HG02642 (cell line): ENCODE data around the gene FAM83G.
A peak's percentile ranks its signal among the peaks of the same experiment; 100 is the strongest.
"Not testable (repeated sequence)": the region's sequence is repeated elsewhere in the genome, so short reads cannot be mapped to it uniquely, and the experiment has no call there.

Experiments
- ATAC-seq: cut with Tn5 transposase; IDR thresholded peaks from one replicate; pipeline ENCODE4 v1.9.1; 2021; ENCODE audit warnings: mild to moderate bottlenecking; ENCODE audit not compliant: unreplicated experiment, poor library complexity

Gene FAM83G

DNA sequence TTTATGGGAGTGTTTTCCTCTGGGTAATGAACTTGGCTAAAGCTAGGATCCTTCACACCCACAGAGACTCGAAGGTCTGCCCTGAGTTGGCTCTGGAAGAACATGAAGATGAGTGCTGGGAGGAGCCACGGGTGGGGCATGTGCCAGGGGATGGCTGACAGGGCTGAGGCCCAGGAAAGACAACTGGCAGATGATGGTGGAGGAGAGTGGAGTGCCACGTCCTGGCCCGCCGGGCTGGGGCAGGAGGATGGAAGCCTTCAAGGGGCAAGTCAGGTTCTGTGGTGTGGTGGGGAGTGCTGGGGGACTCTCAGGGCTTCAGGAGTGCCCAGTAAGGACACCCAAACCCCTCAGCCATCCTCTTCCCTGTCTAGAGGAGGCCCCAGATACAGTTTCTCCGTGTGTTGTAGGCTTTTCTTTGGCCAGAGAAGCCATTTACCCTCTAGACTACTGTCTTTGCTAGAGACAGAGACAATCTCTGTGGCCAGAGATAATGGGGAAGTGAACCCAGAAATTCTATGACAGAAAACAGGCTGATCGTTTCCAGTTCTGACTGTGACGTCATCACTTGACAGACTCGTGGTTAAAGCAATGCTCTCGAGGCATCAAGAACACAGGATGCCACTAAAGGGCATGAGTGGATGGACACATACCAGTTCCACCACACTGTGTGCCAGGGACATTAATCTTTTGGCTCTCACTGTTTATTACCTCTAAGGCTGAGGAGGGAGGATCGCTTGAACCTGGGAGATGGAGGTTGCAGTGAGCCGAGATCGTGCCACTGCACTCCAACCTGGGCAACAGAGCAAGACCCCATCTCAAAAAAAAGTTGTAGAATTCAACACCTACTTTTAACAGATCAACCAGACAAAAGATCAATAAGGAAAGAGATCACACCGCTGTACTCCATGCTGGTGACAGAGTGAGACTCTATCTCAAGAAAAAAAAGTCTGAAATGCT is 71.2 kb downstream of the FAM83G start:
- ATAC-seq, result no peak

DNA sequence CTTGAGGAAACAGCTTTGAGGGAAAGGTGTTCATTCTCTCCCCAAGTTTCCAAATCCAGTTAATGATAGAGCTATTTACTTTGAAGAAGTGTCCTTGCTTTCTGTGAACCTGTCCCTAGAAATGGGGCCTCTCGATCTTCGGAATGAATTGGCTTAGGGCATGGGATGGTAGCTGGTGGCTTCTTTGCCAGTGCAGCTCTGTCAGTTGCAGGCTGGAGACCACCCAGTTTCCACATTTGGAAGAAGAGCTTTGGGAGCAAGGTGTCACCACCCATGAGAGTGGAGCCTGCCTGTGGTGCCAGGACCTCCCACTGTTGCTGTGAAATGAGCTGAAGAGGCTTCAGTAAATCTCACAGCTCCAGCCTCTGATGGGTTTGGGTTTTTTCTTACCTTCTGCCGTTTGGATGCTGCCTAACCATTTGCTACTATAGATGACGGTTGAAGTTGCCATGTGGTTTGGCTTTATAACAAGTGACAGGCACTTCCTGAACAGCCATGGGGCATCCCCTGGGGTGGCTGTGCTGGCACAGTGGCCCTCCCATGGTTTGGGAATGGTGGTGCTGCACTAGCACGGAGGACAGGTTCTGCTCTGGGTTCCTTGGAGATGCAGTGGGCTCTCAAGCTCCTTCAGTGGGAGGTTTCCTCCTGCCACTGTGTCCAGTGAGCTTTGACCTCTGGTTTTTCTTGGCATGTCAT is 72.1 kb downstream of the FAM83G start:
- no peak for ATAC-seq

DNA sequence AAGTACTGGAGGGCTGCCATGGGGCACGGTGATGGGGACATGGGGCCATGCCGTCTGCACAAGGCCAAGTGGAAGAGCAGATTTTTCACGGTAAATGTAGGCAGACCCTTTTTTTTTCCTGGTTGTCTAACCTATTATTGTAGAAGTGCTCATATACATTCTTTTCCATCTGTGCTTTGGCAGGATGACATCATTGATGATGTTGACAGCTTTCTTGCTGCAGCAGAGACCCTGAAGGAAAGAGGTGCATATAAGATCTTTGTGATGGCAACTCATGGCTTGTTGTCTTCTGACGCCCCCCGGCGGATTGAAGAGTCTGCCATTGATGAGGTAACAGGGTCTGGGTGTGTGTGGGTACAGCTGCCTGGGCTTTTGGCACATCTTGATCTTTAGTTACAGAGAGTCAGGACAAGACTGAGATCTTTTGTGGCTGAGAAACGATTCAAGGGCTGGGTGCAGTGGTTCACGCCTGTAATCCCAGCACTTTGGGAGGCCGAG is 75.9 kb downstream of the FAM83G start:
- ATAC-seq, result no peak

DNA sequence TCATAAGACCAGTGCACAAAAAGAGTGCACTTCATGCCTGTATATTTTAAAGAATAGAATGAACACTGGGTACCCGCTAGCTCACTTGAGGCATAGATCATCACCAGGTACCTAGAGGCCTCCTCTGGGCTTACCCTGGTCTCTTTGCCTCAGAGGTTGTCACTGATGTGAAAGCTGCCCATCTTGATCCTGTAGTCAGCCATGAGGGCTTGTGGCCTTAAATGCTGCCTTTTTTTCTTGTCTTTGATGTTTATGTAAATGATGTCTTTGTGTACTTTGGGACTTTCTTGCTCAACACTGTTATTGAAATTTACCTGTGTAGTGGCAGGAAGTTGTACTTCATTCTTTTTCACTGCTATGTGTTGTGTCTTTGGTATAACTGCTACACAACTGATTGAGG is 79.4 kb downstream of the FAM83G start:
- ATAC-seq, result no peak

DNA sequence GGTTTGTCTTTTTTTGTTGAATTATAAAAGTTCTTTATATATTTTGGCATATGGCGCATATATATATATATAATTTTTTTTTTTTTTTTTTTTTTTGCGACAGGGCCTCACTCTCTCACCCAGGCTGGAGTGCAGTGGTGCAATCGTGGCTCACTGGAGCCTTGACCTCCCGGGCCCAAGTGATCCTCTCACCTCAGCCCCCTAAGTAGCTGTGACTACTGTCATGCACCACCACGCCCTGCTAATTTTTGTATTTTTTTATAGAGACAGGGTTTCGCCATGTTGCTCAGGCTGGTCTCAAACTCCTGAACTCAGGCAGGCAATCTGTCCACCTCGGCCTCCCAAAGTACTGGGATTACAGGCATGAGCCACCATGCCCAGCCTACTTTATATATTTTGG is 82.0 kb downstream of the FAM83G start:
- not testable (repeated sequence) for ATAC-seq

DNA sequence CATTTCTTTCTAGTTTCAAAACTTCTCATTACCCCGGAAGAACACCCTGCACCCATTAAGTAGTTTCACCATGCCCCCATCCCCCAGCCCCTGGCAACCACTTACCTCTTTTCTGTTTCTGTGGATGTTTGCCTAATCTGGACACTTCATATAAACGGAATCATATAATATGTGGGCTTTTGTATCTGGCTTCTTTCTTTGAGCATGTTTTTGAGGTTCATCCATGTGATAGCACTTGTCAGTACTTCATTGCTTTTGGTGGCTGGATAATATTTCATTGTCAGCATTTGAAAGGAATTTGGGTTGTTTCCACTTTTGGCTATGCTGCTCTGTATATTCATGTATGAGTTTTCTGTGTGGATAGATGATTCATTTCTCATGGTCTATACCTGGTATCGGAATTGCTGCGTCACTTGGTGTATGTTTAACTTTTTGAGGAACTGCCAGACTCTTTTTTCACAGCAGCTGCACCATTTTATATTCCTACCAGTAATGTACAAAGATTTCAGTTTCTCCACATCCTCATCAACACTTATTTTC is 82.6 kb downstream of the FAM83G start:
- peak; percentile 69 for ATAC-seq

DNA sequence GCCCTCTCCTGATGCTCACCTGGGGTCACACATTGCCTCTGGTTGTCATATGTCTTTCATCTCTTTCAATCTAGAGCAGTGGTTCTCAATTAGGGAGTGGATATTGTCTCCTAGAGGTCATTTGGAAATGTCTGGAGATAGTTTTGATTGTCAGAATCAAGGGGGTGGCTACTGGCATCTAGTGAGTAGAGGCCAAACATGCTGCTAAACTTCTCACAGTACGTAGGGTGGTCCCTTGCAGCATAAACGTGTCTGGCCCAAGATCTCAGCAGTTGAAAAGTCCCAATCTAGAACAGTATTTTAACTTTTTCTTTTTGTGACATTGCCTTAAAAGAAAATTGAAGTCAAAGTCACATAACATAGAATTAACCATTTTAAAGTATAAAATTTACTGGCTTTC is 83.1 kb downstream of the FAM83G start:
- no peak for ATAC-seq

DNA sequence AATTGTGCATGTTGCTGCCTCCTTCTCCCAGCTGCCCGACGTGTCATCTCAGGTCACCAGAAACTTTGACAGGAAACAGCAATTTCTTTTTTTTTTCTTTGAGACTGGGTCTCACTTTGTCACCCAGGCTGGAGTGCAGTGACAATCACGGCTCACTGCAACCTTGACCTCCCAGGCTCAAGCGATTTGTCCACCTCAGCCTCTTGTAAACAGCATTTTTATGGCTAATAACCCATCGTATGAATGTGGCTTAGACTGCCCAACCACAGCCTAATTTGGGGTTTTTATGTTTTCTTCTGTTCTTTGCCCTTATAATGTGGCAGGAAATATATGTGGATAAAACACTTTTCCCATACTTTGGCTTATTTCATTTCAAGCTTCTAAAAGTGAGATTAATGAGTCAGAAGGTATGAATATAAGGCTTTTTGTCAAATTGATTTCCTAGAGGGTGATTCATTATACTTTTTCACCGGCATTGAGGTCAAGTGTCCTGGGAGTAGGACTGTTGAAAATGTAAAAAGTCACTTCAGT is 83.6 kb downstream of the FAM83G start:
- ATAC-seq, result no peak

DNA sequence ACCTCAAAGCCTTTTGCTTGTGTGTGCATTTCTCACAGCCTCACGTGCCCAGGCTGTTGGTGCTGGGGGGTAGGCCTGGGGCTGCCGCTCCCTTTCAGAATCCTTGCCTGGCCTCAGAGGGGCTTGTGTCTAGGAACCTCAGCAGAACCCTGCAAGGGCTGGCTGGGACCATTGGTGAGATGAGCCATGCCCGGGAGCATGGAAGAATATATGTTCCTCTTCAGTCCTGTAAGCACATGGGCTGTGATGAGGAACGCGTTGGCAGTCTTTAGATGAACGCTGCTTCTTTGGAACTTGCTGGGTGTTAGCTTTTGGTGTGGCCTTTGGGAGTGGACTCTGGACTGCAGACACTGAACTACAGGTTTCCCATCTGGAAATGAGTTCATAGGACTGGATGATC is 84.6 kb downstream of the FAM83G start:
- ATAC-seq, result no peak
